GM21526 (cell line): ENCODE data around the gene PLA2G2D.

Experiments
- ATAC-seq: cut with Tn5 transposase; IDR thresholded peaks from one replicate; pipeline ENCODE4 v1.9.1; 2021; ENCODE audit warnings: moderate library complexity; ENCODE audit not compliant: unreplicated experiment, low FRiP score

PLA2G2D gene

GRCh38 chr1:20072771-20073170, 46.6 kb downstream of the PLA2G2D start:
- no peak for ATAC-seq

- no peak for ATAC-seq
These were observed 47.9 kb downstream of the PLA2G2D start for GRCh38 chr1:20071416-20071815.

- ATAC-seq = no peak
These were observed 49.0 kb downstream of the PLA2G2D start for GRCh38 chr1:20070357-20070756.

GRCh38 chr1:20069874-20070273, 49.5 kb downstream of the PLA2G2D start, which contains the start of gene PLA2G5:
Gene PLA2G5 (plus strand): TSS chr1:20070194. CDS start chr1:20084831, 14,637 bp downstream.
- no peak for ATAC-seq

- no peak for ATAC-seq
These were observed 50.6 kb downstream of the PLA2G2D start for GRCh38 chr1:20068722-20069121.

- ATAC-seq = no peak
These were observed 55.5 kb downstream of the PLA2G2D start for GRCh38 chr1:20063861-20064292.
